GM18526 (cell line): Measurements from ENCODE around the gene ITGB1BP1.

Experiments
- POLR2A ChIP-seq: IDR thresholded peaks from 3 replicates; pipeline ENCODE4 v1.6.1; 2011; ENCODE audit not compliant: insufficient read length; ENCODE audit errors: extremely low read depth

ITGB1BP1 gene, protein sequence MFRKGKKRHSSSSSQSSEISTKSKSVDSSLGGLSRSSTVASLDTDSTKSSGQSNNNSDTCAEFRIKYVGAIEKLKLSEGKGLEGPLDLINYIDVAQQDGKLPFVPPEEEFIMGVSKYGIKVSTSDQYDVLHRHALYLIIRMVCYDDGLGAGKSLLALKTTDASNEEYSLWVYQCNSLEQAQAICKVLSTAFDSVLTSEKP

DNA sequence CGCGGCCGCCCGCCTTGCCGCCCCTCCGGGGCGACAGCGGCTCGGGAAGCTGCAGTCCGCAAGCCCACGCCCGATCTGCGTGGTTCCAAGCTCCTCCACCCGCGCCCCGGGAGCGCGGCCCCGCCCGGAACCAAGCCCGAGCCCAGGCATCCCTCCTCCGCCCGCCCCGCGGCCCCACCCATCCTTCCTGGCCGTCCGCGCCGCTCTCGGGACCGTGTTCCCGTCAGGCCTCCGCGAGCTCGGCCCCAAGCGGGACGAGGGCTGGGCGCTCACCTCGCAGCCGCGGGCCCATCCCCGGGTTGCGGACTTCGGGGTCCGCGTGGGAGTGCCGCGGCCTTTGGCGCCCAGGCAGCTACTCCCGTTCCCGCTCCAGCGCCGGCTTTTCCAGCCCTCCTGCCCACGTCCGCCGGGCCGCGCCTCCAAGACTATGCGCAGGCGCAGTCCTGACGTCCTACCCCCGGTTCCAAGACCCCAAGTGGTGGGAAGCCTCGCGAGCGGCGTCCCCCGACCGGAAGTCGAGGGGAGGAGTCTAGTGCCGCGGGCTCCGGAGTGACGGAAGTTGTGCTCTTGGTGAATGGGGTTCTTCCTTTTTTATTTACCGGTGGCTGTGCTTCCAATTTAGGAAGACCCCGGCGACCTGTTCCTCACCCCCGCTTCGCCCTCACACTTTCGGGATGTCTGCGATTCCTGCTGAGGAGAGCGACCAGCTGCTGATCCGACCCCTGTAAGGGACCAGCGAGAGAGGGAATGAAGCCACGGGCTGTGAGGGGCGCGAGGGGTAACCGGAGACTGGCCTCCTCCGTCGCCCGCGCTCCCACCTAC lies at the start of gene ITGB1BP1, which contains the start of gene CPSF3:
Gene ITGB1BP1 (minus strand): TSS at position 429 of the 822 bp plus-strand sequence. CDS start 4,831 bp downstream, outside the sequence.
Gene CPSF3 (plus strand): TSS at position 555 of the 822 bp plus-strand sequence. CDS start 120 bp downstream, at position 675.
- peak; percentile 59 for TF ChIP-seq POLR2A

DNA sequence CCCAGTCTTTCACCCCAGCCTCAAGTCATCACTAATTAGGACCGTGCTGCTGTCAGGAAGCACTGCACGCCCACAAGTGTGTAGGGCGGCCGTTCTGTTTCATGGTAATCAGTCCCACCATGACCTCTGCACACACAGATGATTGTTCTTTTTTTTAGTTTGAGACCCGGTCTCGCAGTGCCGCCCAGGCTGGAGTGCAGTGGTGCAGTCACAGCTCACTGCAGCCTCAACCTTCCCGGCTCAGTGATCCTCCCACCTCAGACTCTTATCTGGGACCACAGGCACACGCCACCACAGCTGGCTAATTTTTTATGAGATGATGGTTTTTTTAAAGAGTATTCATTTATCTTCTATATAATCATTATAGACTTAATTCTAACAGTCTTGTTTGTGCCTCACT lies 49.2 kb upstream of the ITGB1BP1 start:
- TF ChIP-seq POLR2A = no peak

DNA sequence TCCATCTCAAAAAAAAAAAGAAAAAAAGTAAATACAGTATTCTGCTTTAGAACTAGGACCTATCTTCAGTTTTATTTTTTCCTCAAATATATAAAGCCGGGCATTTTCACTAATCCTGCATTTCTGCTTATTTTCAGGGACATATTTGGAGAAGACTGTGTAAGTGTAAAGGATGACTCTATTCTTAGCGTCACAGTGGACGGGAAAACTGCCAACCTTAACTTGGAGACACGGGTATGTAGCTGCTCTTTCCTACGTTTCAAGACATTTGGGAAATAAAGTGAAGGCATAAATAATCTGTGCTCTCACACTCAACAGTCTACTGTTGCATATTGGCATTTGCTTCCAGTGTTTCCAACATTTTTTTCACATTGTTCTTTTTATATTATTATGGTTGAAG lies 47.9 kb upstream of the ITGB1BP1 start:
- TF ChIP-seq POLR2A = no peak

DNA sequence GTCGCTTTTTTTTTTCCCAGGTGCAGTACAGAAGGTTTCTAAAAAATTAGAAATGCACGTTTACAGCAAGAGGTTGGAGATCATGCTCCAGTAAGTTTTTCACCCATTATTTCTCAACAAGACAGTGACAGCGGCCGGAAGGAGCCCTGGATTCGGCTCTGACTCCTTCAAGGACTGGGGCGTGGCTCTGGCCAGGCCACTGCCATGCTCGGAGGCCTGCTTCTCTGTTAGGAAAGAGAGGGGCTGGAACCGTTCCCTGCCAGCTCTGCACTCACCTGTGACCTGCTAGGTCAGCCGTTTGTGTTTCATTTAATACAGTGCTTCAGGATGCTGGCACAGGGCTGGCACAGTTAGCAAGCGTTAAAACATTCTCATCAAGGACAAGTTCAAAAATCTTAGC lies 44.4 kb upstream of the ITGB1BP1 start:
- no peak for TF ChIP-seq POLR2A

DNA sequence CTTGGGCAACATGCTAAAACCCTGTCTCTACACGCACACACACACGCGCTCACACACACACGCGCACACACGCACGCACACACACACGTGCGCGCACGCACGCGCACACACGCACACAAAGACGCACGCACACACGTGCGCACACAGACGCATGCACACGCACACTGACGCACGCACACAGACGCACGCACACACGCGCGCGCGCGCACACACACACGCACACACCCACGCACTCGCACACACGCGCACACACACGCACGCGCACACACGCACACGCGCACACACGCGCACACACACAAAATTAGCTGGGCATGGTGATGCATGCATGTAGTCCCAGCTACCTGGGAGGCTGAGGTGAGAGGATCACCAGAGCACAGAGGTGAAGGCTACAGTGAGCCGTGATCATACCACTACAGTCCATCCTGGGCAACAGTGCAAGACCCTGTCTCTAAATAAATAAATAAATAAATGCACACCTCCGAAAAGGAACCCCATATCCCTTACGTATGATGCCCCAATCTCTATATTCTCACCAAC lies 42.9 kb upstream of the ITGB1BP1 start:
- TF ChIP-seq POLR2A = no peak

DNA sequence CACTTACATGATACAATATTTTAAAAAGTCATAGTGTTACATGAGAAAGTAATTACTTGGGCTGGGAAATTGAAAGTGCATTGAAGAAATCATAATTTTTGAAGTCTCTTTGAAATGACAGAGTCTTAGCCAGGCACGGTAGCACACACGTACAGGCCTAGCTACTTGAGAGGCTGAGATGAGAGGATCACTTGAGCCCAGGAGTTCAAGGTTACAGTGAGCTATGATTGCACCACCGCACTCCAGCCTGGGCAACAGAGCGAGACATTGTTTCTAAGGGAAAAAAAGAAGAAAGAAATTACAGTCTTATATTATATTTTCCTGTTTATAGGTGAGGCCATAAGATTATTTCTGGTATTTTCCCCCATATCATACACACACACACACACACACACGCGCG lies 41.8 kb upstream of the ITGB1BP1 start:
- no peak for TF ChIP-seq POLR2A

DNA sequence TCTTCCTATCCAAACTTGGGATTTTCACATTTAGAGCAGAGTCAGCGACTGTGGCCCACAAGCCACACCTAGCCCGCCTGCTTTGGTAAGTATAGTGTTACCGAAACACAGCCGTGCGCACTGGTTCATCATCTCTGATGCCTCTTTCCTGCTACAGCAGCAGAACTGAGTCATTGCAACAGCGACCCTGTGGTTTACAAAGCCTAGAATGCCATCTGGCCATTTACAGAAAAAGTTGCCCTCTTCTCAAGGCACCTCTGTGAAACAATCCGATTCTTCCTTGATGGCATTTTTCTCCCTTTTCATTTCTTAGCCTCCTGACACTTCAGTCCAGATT lies 40.3 kb upstream of the ITGB1BP1 start:
- TF ChIP-seq POLR2A = no peak

DNA sequence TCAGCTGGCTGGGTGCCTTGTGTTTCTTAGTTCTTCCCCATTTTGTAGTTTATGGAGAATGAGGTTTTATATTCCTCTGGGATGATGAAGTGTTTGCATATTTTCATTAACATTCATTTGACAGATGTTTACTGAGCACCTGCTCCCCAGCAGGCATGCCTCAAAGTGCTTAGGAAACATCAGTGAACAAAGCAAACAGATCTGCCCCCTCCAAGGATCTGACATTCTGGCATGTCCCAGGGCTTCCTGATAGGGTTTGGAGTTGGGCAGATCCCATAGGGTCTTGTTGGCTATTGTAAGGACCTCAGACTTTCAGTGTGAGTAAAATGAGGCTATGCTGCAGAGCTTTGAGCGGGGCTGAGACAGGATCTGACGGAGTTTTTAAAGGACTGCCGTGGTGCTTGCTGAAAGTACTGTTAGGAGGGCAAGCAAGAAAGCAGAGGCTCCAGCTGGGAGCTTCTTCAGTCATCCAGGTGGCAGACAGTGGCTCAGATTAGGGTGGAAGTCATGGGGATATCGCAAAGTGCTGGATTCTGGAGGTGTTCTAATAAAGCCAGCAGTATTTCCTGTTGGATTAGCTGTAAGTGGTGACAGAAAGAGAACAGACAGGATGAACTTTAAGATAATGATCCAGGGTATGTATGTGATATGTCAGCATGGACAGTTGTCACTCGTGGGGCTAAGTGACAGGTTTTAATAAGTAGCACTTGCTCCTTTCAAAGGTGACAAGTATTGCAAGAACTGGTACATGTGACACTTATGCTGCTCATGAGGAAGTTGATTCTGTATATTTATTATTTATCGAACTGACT lies 39.8 kb upstream of the ITGB1BP1 start:
- no peak for TF ChIP-seq POLR2A

DNA sequence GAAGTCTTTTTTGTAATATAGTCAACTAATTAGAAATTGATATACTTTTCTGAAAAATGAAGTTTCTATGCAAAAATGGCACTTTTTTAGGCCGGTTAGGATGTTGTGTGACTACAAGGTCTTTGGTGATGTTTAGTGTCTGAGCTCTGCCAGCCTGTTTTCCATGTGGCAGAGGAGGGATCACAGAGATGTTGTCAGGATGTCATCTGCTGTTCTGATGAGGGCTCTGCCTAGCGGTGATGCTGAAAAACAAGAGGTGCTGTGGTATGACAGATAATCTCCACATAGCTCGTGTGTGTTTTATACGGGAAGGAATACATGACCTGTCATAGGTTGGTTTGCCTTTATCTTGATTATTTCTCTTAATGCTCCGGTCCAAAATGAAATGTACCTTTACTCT lies 39.0 kb upstream of the ITGB1BP1 start:
- TF ChIP-seq POLR2A = no peak

DNA sequence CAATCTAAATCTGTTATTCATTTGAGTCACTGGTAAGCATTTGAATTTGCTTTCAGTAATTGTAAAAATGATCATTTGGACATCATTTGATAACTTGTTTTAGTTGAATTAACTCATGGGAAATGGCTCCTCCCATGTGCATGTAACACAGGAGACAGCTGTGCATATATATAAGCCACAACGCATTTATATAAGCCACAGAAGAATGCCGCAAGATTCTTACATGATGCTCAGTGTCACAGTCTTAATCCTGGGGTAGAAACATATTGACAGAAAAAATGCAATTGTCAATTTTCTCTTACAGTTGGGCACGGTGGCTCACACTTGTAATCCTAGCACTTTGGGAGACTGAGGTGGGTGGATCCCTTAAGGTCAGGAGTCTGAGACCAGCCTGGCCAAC lies 37.8 kb upstream of the ITGB1BP1 start:
- no peak for TF ChIP-seq POLR2A

DNA sequence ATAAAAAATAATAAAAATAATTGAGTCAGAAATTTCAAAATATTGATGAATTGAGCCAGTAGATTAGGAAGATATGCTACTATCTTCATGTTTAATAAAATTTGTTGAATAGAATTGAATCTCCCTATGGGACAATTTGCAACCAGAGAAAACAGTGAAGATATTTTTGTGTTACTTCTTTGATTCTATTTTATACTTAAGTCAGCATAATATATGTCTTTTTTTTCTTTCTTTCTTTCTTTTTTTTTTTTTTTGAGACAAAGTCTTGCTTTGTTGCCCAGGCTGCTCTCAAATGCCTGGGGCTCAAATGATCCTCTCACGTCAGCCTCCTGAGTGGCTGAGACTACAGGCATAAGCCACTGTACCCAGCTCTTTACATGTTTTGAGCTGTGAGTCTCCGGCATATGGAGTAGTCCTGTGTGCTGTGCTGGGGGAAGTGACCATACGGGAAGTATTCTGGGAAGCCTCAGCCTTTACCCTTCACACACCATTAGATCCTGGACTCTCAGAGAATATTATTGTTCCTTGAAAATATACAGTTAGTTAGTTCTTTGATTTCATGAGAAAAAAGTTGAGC lies 37.2 kb upstream of the ITGB1BP1 start:
- TF ChIP-seq POLR2A = no peak

DNA sequence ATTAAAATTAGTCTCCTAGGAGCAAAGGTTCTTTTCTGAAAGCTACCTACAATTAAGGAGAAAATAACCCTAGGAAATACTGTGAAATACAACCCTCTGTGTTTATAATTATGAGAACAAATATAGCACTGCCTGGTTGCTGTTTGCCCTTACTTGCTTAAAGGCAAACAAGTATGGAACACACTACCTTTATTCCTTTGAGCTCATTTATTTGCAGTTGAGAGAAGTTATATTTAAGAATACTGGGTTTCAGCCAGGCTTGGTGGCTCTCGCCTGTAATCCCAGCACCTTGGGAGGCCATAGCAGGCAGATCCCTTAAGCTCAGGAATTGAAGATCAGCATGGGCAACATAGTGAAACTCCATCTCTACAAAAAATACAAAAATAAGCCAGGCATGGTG lies 27.9 kb upstream of the ITGB1BP1 start:
- no peak for TF ChIP-seq POLR2A

DNA sequence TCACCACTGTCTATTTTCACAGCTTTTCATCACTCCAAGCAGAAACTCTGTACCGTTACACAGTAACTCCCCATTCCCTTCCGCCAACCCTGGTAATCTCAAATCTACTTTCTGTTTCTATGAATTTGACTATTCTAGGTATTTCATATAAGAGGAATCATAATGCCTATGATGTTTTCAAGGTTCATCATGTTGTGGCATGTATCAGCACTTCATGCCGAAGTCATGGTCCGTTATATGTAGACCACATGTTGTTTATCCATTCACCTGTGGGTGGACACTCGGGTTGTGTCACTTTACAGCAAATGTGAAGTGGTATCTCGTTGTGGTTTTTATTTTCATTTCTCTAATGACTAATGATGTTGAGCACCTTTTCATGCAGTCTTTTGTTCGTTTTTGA lies 21.8 kb upstream of the ITGB1BP1 start:
- no peak for TF ChIP-seq POLR2A

DNA sequence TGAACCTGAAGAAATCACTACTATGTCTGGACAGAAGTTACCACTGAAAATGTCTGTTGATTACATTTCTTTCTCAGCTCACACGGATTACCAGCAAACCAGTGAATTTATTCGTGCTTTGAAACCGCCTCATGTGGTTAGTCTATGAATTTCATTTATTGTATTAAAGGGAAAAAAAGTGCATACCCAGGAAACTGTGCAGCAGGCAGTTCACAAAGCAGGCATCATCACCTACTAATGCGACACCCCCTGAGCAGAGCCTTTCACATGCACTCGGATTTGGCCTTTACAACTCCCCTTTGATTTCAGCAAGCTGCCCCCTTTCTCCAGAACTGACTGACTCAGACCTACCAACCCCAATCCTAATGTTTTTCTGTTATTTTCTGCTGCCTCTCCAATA lies 20.2 kb upstream of the ITGB1BP1 start:
- no peak for TF ChIP-seq POLR2A

DNA sequence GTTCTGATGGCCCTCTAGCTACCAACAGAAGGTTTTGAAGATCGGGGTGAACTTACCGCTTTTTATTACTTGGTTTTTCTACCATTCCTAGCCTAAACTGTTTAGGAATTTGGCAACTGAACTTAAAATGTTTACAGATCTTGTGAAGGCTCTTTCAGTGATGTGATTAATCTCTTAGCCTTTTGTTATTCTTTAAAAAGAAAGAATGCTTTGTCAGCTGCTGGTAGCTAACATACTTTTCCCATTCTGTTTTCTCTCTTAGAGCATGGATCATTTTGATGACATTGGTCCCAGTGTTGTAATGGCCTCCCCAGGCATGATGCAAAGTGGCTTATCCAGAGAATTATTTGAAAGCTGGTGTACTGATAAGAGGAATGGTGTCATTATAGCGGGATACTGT lies 18.2 kb upstream of the ITGB1BP1 start:
- TF ChIP-seq POLR2A = no peak

DNA sequence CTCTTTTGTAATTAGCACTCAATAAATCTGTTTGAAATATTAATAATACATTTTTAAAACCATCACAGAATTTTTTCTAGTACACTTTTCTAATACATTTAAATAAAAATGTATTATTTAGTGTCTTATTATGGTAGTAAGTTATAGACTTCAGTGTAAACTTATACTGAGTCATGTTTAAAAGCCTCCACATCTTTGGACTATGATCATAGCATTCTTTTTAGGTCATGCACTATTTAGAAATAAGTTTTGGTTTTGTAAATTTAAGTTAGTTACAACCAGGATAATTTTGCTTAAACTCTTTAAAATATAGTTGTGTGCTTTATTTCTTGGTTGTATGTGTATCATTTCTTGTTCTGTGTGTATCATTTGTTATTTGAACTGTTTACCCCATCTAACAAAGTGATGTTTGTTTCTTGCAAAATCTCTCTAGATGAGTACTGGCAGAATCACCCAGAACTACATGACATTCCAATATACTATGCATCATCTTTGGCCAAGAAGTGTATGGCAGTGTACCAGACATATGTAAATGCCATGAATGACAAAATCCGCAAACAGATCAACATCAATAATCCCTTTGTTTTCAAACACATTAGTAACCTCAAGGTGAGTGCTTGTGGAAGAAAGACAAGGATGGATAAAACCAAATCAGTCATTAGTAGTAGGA lies 16.9 kb upstream of the ITGB1BP1 start:
- no peak for TF ChIP-seq POLR2A
